GM12873 (cell line): Measurements from ENCODE around the gene KCNQ4.

Experiments used
- CTCF ChIP-seq: IDR thresholded peaks from 2 replicates; pipeline ENCODE4 v1.5.1; 2012; ENCODE audit warnings: low read depth, mild to moderate bottlenecking, moderate library complexity, low read length, control low read depth; ENCODE audit not compliant: insufficient read depth; ENCODE audit errors: missing control alignments

Gene KCNQ4

DNA sequence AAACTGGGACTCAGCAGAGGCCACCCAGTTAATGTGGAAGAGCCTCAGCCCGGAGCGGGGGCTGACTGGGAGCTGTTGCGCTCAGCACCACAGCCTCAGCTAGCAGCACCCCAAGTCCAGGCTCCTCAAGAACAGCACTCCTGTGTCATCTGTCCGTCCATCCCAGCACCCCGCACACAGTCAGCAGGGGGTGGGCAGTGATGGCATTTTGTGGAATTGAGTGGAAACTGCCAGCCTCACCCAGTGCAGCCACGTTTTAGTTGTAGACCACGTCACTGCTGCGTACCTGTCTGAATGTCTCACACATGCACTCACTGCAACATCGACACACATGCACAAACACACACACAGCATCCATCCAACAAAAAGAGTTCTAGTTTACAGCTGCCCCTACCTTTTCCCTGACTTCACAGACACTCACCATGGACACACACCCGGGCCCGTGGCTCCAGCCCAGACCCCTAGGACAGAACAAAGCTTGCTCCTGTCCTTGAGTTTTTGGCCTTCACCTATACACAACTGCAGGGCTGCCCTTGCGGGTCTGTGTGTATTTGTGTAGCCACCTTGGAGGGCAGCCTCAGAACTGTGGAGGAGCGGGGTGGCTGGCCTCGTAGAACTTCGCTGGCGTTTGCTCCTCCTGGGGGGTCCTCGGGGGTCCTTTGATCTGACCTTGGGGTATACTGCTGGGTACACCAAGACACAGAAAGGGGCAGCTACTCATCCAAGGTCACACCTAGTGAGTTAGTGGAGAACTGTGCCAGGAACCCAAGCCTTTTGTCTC, 5.2 kb downstream of the KCNQ4 start:
- TF ChIP-seq CTCF = no peak

GRCh38 chr1:40789342-40789598, 5.7 kb downstream of the KCNQ4 start:
- no peak for TF ChIP-seq CTCF

- TF ChIP-seq CTCF = no peak
Observed at GRCh38 chr1:40789661-40790430, 6.3 kb downstream of the KCNQ4 start.

GRCh38 chr1:40792036-40792435, 8.4 kb downstream of the KCNQ4 start:
- TF ChIP-seq CTCF = no peak

- TF ChIP-seq CTCF = no peak
Observed at GRCh38 chr1:40793617-40794016, 10.0 kb downstream of the KCNQ4 start.

- TF ChIP-seq CTCF = no peak
Observed at GRCh38 chr1:40794048-40794447, 10.5 kb downstream of the KCNQ4 start.

DNA sequence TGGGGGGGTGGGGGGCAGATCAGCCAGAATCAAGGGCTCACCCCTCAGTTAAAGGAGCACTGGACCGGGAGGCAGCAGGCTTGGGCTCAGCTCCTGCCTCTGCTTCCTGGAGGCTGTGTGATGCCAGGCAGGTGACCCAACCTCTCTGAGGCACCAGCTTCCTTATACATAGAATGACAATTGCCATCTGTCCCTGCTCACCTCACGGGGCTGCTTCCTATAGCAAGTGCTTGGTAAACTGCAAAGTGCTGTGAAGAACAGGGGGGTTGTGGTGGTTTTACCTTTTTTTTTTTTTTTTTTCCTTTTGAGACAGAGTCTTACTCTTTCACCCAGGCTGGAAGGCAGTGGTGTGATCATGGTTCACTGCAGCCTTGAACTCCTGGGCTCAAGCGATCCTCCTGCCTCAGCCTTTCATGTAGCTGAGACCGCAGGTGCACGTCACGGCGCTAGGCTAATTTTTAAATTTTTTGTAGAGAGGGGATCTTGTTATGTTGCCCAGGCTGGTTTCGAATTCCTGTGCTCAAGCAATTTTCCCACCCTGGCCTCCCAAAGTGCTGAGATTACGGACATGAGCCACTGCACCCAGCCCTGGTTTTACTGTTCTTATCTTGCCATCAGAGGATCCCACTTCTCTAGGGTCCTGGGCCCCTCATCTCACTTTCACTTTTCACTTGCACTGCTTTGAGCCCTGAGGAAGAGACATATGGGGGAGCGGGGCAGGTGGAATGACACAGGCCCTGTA, 11.6 kb downstream of the KCNQ4 start:
- TF ChIP-seq CTCF = no peak
